GM23338 (cell line): Measurements from ENCODE around the gene KLHDC7B. TPM values are rescaled to one million over a fixed set of nuclear protein-coding genes. Genes with fewer than 3 reads are reported as not detected.

Experiments used
- ATAC-seq: fragments of 200-7000 bp; cut with Tn5 transposase; 3 replicates; pipeline ENCODE4 v1.9.1; 2020
- DNase-seq: peaks from one replicate; pipeline ENCODE4 v3.0.0-alpha.2; 2015; ENCODE audit warnings: low spot score
- H2AFZ ChIP-seq: fragments of 200-600 bp; sonication (generic); 2 replicates; pipeline ENCODE4 v1.8.0; 2016; ENCODE audit warnings: antibody characterized with exemption, mild to moderate bottlenecking, moderate library complexity
- H3F3A ChIP-seq: fragments of 200-600 bp; sonication (generic); replicated peaks from 2 replicates; pipeline ENCODE4 v1.8.0; 2017; ENCODE audit warnings: antibody characterized with exemption, mixed run types, low read depth
- H3K27ac ChIP-seq: fragments of 200-600 bp; sonication (generic); 2 replicates; pipeline ENCODE4 v1.6.1; 2016; ENCODE audit warnings: low read depth
- H3K27me3 ChIP-seq: fragments of 200-600 bp; sonication (generic); 2 replicates; pipeline ENCODE4 v1.8.0; 2016; ENCODE audit warnings: mild to moderate bottlenecking, mixed run types, moderate library complexity; ENCODE audit not compliant: insufficient read depth
- H3K36me3 ChIP-seq: fragments of 200-600 bp; sonication (generic); 2 replicates; pipeline ENCODE4 v1.8.0; 2016; ENCODE audit warnings: mild to moderate bottlenecking; ENCODE audit not compliant: insufficient read depth
- H3K4me1 ChIP-seq: fragments of 200-600 bp; sonication (generic); 2 replicates; pipeline ENCODE4 v1.8.0; 2016; ENCODE audit warnings: mild to moderate bottlenecking, moderate library complexity; ENCODE audit not compliant: insufficient read depth
- H3K4me2 ChIP-seq: fragments of 200-600 bp; sonication (generic); 2 replicates; pipeline ENCODE4 v1.7.1; 2017; ENCODE audit warnings: mixed run types
- H3K4me3 ChIP-seq: fragments of 200-600 bp; sonication (generic); 2 replicates; pipeline ENCODE4 v1.6.1; 2016; ENCODE audit warnings: mixed run types
- H3K79me2 ChIP-seq: fragments of 200-600 bp; sonication (generic); replicated peaks from 2 replicates; pipeline ENCODE4 v1.8.0; 2017; ENCODE audit warnings: mild to moderate bottlenecking; ENCODE audit not compliant: insufficient read depth
- H3K9me2 ChIP-seq: fragments of 200-600 bp; sonication (generic); 2 replicates; pipeline ENCODE4 v1.8.0; 2017; ENCODE audit not compliant: insufficient read depth
- H4K20me1 ChIP-seq: fragments of 200-600 bp; sonication (generic); replicated peaks from 2 replicates; pipeline ENCODE4 v1.8.0; 2017; ENCODE audit warnings: mild to moderate bottlenecking; ENCODE audit not compliant: insufficient read depth
- H3K27ac Mint-ChIP-seq: 2 replicates; pipeline ENCODE4 v1.8.0; 2020; ENCODE audit warnings: inconsistent platforms, mild to moderate bottlenecking, moderate library complexity, mixed read lengths
- H3K27me3 Mint-ChIP-seq: 3 replicates; pipeline ENCODE4 v1.8.0; 2022; ENCODE audit warnings: low read depth, mild to moderate bottlenecking, moderate library complexity, mixed read lengths, inconsistent platforms; ENCODE audit not compliant: insufficient read depth, poor library complexity
- H3K36me3 Mint-ChIP-seq: 3 replicates; pipeline ENCODE4 v1.8.0; 2021; ENCODE audit warnings: low read depth, mild to moderate bottlenecking, inconsistent platforms, moderate library complexity, mixed read lengths
- H3K4me1 Mint-ChIP-seq: 3 replicates; pipeline ENCODE4 v1.8.0; 2020; ENCODE audit warnings: mild to moderate bottlenecking, inconsistent platforms, mixed read lengths
- H3K4me3 Mint-ChIP-seq: 3 replicates; pipeline ENCODE4 v1.8.0; 2021; ENCODE audit warnings: moderate library complexity, mild to moderate bottlenecking, inconsistent platforms, mixed read lengths
- H3K9me3 Mint-ChIP-seq: 3 replicates; pipeline ENCODE4 v1.8.0; 2020; ENCODE audit warnings: moderate library complexity, mild to moderate bottlenecking, inconsistent platforms, mixed read lengths
- CREB1 ChIP-seq: fragments of 250-450 bp; sonication (Bioruptor Pico); IDR thresholded peaks from 2 replicates; pipeline ENCODE4 v1.5.0; 2020; ENCODE audit warnings: low read depth, mild to moderate bottlenecking, moderate library complexity
- ETS1 ChIP-seq: IDR thresholded peaks from 2 replicates; pipeline ENCODE4 v1.6.1; 2016; ENCODE audit warnings: antibody characterized with exemption
- EZH2 ChIP-seq: fragments of 200-600 bp; sonication (generic); IDR thresholded peaks from one replicate; pipeline ENCODE4 v1.8.0; 2017; ENCODE audit warnings: antibody characterized with exemption, mild to moderate bottlenecking, low read depth; ENCODE audit not compliant: unreplicated experiment
- JUNB ChIP-seq: IDR thresholded peaks from one replicate; pipeline ENCODE4 v1.6.1; 2016; ENCODE audit warnings: antibody characterized with exemption; ENCODE audit not compliant: unreplicated experiment
- NANOG ChIP-seq: IDR thresholded peaks from 2 replicates; pipeline ENCODE4 v1.6.1; 2016; ENCODE audit warnings: antibody characterized with exemption, borderline replicate concordance
- POLR2AphosphoS5 ChIP-seq: IDR thresholded peaks from 2 replicates; pipeline ENCODE4 v1.6.1; 2016; ENCODE audit warnings: antibody characterized with exemption, low read depth
- STAT1 ChIP-seq: IDR thresholded peaks from one replicate; pipeline ENCODE4 v1.6.1; 2016; ENCODE audit warnings: antibody characterized with exemption; ENCODE audit not compliant: unreplicated experiment
- ZNF331 ChIP-seq: fragments of 250-450 bp; sonication (Bioruptor Pico); IDR thresholded peaks from 2 replicates; pipeline ENCODE4 v1.5.0; 2020; ENCODE audit warnings: low read depth, mild to moderate bottlenecking, moderate library complexity
- polyA plus RNA-seq: library from polyadenylated mRNA; unstranded; fragments of >200 nt; fragmentation: Nextera tagmentation; extraction: Ambion mirVana; gene quantifications from 2 replicates; pipeline ENCODE4 v1.2.1, GENCODE V29; 2016
- total RNA-seq: library from RNA; depleted of rRNA; stranded (reverse); fragments of >200 nt; shearing (Covaris generic); gene quantifications from 2 replicates; pipeline ENCODE4 v1.2.3, GENCODE V29; 2014
- TF ChIP-seq, protein P1 (sequence below): fragments of 250-450 bp; sonication (Bioruptor Pico); IDR thresholded peaks from 2 replicates; pipeline ENCODE4 v1.5.0; 2020; ENCODE audit warnings: mild to moderate bottlenecking, moderate library complexity

Gene KLHDC7B
- total and polyA plus RNA-seq, 2 experiments from 2014 or later: not detected

GRCh38 chr22:50535113-50535512 is 10.6 kb upstream of the KLHDC7B start:
- TF ChIP-seq EZH2 (no peak), STAT1 (no peak), ZNF331 (no peak), NANOG (no peak), POLR2AphosphoS5 (no peak), ETS1 (no peak), CREB1 (CRISPR knock-in tag) (no peak), JUNB (no peak)
- TF ChIP-seq, protein P1, sequence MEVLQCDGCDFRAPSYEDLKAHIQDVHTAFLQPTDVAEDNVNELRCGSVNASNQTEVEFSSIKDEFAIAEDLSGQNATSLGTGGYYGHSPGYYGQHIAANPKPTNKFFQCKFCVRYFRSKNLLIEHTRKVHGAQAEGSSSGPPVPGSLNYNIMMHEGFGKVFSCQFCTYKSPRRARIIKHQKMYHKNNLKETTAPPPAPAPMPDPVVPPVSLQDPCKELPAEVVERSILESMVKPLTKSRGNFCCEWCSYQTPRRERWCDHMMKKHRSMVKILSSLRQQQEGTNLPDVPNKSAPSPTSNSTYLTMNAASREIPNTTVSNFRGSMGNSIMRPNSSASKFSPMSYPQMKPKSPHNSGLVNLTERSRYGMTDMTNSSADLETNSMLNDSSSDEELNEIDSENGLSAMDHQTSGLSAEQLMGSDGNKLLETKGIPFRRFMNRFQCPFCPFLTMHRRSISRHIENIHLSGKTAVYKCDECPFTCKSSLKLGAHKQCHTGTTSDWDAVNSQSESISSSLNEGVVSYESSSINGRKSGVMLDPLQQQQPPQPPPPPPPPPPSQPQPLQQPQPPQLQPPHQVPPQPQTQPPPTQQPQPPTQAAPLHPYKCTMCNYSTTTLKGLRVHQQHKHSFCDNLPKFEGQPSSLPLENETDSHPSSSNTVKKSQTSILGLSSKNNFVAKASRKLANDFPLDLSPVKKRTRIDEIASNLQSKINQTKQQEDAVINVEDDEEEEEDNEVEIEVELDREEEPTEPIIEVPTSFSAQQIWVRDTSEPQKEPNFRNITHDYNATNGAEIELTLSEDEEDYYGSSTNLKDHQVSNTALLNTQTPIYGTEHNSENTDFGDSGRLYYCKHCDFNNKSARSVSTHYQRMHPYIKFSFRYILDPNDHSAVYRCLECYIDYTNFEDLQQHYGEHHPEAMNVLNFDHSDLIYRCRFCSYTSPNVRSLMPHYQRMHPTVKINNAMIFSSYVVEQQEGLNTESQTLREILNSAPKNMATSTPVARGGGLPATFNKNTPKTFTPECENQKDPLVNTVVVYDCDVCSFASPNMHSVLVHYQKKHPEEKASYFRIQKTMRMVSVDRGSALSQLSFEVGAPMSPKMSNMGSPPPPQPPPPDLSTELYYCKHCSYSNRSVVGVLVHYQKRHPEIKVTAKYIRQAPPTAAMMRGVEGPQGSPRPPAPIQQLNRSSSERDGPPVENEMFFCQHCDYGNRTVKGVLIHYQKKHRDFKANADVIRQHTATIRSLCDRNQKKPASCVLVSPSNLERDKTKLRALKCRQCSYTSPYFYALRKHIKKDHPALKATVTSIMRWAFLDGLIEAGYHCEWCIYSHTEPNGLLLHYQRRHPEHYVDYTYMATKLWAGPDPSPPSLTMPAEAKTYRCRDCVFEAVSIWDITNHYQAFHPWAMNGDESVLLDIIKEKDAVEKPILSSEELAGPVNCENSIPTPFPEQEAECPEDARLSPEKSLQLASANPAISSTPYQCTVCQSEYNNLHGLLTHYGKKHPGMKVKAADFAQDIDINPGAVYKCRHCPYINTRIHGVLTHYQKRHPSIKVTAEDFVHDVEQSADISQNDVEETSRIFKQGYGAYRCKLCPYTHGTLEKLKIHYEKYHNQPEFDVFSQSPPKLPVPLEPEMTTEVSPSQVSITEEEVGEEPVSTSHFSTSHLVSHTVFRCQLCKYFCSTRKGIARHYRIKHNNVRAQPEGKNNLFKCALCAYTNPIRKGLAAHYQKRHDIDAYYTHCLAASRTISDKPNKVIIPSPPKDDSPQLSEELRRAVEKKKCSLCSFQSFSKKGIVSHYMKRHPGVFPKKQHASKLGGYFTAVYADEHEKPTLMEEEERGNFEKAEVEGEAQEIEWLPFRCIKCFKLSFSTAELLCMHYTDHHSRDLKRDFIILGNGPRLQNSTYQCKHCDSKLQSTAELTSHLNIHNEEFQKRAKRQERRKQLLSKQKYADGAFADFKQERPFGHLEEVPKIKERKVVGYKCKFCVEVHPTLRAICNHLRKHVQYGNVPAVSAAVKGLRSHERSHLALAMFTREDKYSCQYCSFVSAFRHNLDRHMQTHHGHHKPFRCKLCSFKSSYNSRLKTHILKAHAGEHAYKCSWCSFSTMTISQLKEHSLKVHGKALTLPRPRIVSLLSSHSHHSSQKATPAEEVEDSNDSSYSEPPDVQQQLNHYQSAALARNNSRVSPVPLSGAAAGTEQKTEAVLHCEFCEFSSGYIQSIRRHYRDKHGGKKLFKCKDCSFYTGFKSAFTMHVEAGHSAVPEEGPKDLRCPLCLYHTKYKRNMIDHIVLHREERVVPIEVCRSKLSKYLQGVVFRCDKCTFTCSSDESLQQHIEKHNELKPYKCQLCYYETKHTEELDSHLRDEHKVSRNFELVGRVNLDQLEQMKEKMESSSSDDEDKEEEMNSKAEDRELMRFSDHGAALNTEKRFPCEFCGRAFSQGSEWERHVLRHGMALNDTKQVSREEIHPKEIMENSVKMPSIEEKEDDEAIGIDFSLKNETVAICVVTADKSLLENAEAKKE: no peak
- Histone ChIP-seq H3K79me2 (no peaks in the 10 kb centered on the region), H3F3A (no peaks in the 10 kb centered on the region), H3K27ac (no peak overlapping the region), H2AFZ (no peak overlapping the region), H3K4me1 (0 out of 2 replicates have a peak, but pooled peaks cover 4% of the 10 kb centered on the region), H3K27me3 (peaks cover 47% of the 10 kb centered on the region), H3K4me2 (no peak overlapping the region), H3K4me3 (no peak overlapping the region), H4K20me1 (no peaks in the 10 kb centered on the region; the same call in 1 of the 2 replicates), H3K36me3 (no peaks in the 10 kb centered on the region), H3K9me2 (no peaks in the 10 kb centered on the region)
- ATAC-seq (no peak), DNase-seq (no peak)
- no peak overlapping the region for H3K27ac Mint-ChIP-seq
- H3K9me3 Mint-ChIP-seq: no peaks in the 10 kb centered on the region
- H3K27me3 Mint-ChIP-seq: peaks cover 48% of the 10 kb centered on the region
- peaks cover 4% of the 10 kb centered on the region; the same call in 1 of the 3 replicates for H3K4me1 Mint-ChIP-seq
- H3K4me3 Mint-ChIP-seq: no peak overlapping the region
- H3K36me3 Mint-ChIP-seq: no peaks in the 10 kb centered on the region
